ENCODE measurements around the gene PDZD7.
"Not testable (repeated sequence)": the region's sequence is repeated elsewhere in the genome, so short reads cannot be mapped to it uniquely, and the experiment has no call there.

The PDZD7 gene

DNA sequence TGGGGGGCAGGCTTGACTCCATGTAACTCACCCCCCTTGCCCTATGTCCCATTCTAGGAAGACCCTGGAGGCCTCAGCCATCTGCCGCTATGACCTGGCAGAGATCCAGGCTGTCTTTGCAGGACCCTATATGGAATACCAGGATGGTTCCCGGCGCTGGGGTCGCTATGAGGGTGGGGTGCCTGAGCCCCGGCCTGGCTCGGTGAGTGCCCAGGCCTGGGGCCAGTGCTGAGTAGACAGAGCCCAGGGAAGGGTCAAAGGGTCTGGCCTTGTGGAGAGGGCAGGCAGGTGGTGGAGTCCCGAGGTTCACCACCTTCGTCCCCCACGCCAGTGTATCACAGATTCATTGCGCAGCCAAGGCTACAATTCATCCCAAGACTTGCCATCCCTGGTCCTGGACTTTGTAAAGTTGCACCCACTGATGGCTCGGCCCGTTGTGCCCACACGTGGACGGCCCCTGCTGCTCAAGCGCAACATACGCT, 51.1 kb downstream of the PDZD7 start:
- no peak for DNase-seq

- DNase-seq = no peak
Observed at GRCh38 chr10:100978901-100979195, 52.1 kb downstream of the PDZD7 start.

- DNase-seq = no peak
Observed at GRCh38 chr10:100978121-100978900, 52.6 kb downstream of the PDZD7 start.

DNA sequence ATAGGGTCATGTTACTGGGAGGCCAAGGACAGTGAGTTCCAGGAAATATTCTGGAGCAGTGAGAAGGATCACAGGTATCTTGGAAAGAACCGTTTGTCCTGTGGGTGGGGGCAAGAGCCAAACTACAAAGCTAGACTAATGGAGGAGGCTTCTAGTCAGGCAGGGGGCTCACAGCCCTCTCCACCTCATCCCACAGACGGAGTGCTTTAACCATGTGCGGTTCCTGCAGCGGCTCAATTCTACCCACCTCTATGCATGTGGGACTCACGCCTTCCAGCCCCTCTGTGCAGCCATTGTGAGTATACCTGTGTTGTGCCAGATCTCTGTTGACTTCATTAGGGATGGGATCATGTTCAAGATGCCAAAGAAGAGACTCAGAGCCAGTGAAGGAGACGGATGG, 53.5 kb downstream of the PDZD7 start:
- no peak for DNase-seq

DNA sequence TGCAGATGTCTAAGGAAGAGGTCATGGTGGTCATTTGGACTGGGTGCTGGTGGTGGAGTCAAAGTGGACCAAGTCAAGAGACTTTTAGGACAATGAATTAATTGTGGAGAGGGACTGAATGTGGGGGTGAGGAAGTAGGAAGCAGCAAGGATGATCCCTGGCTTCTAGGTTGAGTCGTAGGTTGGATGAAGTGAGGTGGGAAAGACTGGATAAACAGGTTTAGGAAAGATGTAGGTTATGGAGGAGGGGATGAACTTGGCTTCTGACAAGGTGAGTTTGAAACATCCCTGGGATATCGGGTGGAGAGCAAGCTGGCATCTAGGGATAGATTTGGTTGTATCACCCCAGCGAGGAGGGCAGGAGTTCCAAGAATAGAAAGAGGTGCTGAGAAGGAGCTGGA, 54.0 kb downstream of the PDZD7 start:
- DNase-seq = no peak

DNA sequence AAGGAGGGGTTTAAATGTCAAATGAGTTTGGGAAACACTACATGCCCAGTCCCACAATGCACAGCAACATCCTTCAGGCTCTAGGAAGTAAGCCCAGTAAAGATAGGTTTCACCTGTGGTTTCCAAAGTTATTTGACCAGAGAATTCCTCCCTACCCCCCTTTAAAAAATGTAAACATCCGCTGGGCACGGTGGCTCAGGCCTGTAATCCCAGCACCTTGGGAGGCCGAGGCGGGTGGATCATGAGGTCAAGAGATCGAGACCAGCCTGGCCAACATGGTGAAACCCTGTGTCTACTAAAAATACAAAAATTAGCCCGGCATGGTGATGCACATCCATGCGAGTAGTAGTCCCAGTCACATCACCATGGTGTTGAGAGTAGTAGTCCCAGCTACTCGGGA, 55.5 kb downstream of the PDZD7 start:
- DNase-seq = not testable (repeated sequence)

- DNase-seq = no peak
Observed at GRCh38 chr10:100972904-100973535, 57.9 kb downstream of the PDZD7 start.

DNA sequence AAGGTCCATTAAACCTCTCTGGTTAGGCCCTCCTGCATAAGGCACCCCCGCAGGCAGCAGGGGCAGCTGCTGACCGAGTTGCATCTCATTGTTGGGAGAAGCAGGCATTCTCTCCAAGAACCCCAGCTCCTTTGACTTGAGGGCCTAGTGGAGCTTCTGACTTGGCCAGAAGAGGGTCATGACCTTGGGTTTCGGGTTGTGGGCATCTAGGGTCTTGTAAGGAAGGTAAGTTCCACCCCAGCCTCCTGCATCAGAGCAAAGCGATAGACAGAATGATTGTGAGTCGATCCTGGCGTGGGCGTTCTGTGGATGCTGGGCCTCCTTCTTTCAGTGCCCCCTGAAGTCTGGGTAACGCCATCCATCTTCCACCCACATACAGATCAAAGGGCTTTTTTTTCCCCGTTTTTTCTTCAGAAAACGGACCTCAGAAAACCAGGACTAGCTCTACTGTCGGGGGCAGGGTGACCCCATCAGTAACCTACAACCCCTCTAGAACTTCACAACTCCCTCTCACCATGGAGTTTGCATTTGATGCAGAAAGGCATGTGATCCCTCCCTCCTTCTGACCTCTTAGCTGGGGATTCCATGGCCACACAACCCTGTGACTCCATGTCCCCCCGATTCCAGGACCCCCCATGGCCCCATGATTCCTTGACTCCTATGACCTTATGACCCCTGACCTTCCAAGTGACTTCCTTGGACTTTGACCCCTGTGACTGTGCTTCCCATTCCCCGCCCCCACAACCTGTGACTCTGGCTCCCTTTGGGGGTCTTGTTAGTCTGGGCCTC, 58.6 kb downstream of the PDZD7 start:
- DNase-seq = no peak

GRCh38 chr10:100970914-100971811, 59.8 kb downstream of the PDZD7 start:
- DNase-seq = no peak

DNA sequence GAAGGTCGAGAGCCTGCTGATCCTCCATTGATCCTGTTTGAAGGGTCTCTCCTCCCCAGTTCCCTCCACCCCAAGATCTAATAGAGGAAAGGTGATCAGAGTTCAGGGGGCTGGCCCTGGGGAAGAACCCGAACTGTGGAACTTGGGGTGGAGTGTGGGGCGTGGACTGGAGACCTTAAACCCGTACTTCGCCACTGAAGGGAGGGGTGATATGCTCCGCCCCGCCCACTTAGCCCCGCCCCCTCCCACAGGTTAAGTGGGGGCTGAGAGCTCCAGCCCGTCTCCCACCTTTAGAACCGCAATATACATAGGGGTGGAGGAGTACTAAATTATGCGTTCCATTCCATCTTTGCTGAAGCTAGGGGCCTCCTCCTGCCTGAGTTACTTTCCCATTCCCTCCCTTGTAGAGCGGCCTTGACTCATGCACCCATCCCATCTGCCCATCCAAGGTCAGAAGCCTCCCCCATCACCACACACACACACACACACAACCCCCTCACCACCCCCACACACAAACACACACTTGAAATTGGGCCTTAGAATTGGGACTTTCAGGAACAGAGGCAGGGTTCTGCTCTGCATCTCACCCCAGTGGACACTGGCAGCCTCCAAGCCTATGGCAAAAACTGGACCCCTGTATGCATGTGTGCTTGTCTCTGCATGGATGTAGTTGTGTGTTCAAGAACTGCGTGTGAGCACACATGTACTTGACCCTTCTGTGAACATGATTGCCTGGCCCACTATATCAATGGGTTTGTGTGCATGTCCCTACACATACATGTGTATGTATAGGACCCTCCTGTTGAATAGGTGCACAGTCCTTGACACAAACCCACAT, 60.6 kb downstream of the PDZD7 start:
- no peak for DNase-seq

- no peak for DNase-seq
Observed at GRCh38 chr10:100969187-100970075, 61.5 kb downstream of the PDZD7 start, which contains the start of gene SEMA4G. SEMA4G (plus strand) TSS chr10:100969504; CDS start chr10:100972913, 3,409 bp downstream.

DNA sequence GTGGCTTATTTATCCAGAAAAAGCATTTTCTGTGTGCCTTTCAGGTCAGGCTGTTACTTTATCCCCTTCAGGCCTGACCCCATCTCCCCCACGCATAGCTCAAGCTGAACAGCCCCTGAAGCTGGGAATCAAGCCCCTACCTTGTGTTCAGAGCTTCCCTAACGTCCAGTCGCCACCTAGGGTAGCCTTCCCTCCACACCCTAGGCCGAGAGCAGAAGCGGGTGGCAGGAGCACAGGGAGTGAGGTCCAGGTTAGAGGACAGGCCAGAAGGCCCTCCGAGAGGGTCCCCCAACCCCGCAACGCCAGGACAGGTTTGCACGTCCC, 62.1 kb downstream of the PDZD7 start:
- DNase-seq = no peak

DNA sequence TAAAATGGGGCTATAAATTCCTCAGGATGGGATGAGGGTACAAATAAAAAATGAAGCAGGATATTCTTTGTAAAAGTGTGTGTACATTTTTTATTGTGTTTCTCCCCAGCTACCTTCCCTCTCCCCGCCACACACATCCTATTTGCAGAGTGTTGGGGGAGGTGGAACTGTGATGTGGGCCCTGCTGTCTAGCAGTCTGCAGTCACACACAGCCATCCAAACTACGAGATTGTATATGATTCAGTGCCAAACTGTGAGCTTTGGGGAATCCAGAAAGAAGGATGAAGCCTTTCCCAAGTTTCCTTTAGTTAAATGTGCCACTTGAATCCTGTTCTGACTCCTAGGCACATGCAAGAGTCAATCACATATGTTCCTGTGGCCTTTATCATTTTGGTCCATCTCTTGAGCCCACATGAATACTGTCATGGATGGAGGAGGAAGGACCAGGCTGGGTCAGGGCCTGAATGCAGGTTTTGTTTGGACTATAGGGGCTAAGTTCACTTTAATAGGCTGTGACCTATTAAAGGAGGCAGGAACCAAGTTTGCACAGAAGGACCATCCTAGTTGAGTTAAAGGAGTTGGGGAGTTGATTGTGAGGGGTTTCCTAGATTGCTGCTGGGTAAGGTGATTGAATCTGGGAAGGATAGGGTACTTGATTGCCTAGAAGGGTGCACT, 62.7 kb downstream of the PDZD7 start:
- DNase-seq = no peak

GRCh38 chr10:100967332-100967731, 63.6 kb downstream of the PDZD7 start:
- DNase-seq = no peak

DNA sequence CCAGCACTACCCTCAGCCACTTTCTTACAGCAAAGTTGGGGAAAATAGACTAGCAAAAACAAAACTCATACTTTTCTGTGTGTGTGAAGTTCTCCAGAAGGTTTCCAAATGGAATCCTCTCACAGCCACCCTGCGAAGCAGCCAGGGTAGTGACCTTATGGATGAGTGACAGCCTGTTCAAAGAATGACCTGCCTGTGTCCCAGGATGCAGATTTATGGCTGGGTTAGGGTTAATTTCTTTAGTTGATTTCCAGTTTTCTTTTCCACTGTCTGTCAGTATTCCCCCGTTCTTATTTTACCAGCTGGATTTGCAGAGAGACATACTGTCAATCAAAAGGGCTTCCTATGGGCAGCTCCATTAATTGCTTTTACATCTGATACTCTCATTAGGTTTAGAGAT, 64.0 kb downstream of the PDZD7 start:
- no peak for DNase-seq

- DNase-seq = no peak
Observed at GRCh38 chr10:100965820-100966219, 65.1 kb downstream of the PDZD7 start.

DNA sequence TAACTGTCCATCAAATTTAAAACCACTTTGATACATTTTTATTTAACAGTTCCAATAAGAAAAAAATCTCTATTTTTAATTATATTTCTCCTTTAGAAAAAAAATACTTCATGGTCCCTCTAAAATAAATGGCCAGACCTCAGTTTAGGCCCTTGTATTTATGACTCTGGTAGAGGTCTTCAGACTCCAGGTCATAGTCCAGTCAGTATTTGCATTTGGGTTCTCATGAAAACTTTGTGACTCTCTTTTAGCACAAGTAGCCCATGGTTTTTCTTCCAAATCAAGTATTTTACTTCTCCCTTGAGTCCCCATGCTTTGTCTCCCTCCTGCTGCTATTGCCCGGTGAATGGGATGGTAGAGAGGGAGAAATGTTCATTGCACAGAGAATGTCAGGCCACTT, 67.1 kb downstream of the PDZD7 start:
- DNase-seq = no peak

DNA sequence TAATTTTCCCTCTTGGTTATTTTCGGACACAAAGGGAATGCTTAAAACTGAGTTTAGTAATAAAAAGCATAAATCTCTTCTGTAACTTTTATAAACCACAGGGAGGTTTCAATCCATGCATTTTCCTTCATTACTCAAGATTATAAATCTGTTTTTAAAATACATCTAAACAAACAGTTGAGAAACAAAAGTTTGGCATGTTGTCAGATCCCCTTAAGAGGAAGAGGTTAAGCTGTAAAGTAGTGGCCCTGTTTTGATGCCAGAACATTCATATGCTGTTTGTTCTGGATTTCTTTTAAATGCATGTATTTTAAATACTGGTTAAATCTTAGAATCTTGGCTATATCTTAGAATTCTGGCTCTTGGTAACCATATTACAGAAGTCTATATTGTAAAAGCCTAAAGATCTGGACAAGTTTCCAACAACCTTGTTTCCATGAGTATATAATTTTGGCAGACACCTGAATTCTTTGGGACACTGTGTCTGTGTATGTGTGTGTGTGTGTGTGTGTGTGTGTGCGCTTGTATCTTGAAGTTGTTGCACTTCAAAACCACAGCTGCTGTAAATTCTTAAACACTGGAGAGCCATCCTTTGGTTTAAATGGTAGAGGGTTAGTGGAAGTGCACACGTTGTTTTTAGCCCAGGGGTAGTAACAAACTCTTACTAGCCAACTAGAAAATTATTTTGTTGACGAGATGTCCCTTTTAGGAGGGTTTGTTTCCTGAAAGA, 68.4 kb downstream of the PDZD7 start:
- no peak for DNase-seq

DNA sequence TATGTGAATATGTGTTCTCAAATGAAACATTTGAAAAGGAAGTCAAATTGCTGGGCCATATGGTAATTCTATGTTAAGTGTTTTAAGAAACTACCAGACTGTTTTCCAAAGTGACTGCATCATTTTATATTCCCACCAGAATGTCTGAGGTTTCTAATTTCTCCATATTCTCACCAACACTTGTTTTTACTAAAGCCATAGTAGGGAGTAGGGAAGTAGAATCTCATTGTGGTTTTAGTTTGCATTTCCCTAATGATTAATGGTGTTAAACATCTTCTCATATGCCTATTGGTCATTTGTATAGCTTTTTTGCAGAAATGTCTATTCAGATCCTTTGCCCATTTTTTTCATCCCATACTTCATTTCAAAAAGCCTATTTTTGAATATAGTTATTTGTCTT, 70.7 kb downstream of the PDZD7 start:
- DNase-seq = no peak

All from SIG-M5 (cell line).